GM12891 (cell line): ENCODE data around the gene LRAT.

Source experiments
- DNase-seq: peaks from one replicate; pipeline ENCODE4 v3.0.0; 2011; ENCODE audit warnings: low spot score; ENCODE audit not compliant: insufficient read length
- FAIRE-seq: peaks from 2 replicates; lab custom pipeline; 2011; peaks lifted over from hg19 to GRCh38; lab: Jason Lieb, UNC
- PAX5 ChIP-seq: IDR thresholded peaks from 2 replicates; pipeline ENCODE4 v1.6.1; 2011; ENCODE audit warnings: low read length, moderate library complexity, mild to moderate bottlenecking; ENCODE audit not compliant: insufficient read depth, severe bottlenecking
- POLR2A ChIP-seq: IDR thresholded peaks from 2 replicates; pipeline ENCODE4 v1.6.1; 2011; ENCODE audit warnings: low read depth, low read length, control low read depth
- POLR2AphosphoS5 ChIP-seq: IDR thresholded peaks from 2 replicates; pipeline ENCODE4 v1.6.1; 2011; ENCODE audit warnings: low read depth, low read length, control low read depth
- POU2F2 ChIP-seq: IDR thresholded peaks from 2 replicates; pipeline ENCODE4 v1.6.1; 2011; ENCODE audit warnings: low read depth, mild to moderate bottlenecking, control low read depth, low read length, moderate library complexity
- SPI1 ChIP-seq: IDR thresholded peaks from 2 replicates; pipeline ENCODE4 v1.6.1; 2011; ENCODE audit warnings: low read depth, low read length, control low read depth
- TAF1 ChIP-seq: IDR thresholded peaks from 2 replicates; pipeline ENCODE4 v1.6.1; 2011; ENCODE audit warnings: low read depth, low read length, control low read depth

LRAT gene

DNA sequence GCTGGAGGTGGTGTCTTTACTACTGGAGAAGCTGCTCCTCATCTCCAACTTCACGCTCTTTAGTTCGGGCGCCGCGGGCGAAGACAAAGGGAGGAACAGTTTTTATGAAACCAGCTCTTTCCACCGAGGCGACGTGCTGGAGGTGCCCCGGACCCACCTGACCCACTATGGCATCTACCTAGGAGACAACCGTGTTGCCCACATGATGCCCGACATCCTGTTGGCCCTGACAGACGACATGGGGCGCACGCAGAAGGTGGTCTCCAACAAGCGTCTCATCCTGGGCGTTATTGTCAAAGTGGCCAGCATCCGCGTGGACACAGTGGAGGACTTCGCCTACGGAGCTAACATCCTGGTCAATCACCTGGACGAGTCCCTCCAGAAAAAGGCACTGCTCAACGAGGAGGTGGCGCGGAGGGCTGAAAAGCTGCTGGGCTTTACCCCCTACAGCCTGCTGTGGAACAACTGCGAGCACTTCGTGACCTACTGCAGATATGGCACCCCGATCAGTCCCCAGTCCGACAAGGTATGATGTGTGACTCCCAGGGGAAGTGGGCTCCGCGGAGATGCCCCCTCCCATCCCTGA, 634 bp downstream of the LRAT start:
- DNase-seq: no peak
- FAIRE-seq: no peak
- TF ChIP-seq POU2F2 (no peak), PAX5 (no peak), SPI1 (no peak), TAF1 (no peak), POLR2AphosphoS5 (no peak), POLR2A (no peak)

DNA sequence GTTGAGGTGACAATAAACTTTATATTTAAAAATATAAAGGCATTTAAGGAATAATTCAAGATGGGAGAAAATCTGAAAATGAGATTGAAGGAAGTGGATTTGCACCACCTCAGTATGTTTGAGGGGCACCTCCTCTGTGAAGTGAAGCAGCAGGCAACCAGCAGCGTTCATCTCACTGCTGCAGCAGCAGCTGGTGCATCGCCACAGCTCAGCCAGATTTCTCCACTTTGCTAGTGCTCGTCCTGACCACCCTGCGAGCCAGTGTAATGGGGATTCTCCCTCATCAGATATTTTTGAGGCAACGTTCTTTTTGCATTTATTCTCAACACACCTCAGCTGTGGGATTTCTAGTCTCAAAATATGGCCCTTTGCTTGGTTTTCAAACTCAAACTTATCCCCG, 13.9 kb downstream of the LRAT start:
- FAIRE-seq: no peak
- TF ChIP-seq POLR2A: no peak
- no peak for TF ChIP-seq POU2F2
- TF ChIP-seq SPI1: no peak
- TF ChIP-seq TAF1: no peak
- no peak for TF ChIP-seq PAX5
- TF ChIP-seq POLR2AphosphoS5: no peak
- no peak for DNase-seq

DNA sequence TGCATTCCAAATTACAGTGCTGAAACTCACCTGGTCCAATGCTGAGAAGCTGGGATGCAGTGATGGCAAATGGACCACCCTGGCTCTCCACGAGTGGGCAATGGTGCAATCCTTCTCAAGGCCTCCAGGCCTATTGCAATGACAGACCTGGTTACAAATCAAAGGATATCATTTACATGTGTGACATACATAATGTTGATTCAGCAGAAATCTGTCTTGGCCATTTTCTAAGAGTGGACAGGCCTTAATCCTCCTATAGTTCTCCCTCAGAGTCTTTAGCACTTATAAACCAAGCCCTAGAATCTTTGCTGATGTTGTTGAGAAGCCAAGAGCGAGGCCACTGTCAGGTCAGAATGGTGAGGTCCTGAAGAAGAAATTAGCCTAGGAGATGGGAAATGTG, 17.1 kb downstream of the LRAT start:
- no peak for TF ChIP-seq SPI1
- DNase-seq: no peak
- FAIRE-seq: no peak

DNA sequence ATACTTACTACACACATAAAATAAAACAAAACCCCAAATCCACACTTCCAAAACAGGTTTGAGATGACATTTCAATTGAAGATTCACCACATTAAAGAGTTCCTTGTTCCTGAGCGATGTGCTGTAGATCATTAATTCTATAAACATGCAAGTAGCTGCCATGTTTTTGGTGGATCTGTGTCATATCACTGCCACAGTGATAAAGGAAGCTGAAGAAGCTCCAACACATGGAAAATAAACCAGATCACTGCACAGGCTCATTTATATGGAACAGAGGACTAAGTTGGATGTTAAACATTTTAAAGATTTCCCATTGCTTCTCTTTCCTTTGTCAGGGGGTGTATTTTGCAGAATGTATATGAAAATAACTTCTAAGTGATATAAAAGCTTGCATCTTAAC, 34.5 kb downstream of the LRAT start:
- DNase-seq (no peak), FAIRE-seq (no peak)
- TF ChIP-seq TAF1: no peak
- TF ChIP-seq POLR2A: no peak

DNA sequence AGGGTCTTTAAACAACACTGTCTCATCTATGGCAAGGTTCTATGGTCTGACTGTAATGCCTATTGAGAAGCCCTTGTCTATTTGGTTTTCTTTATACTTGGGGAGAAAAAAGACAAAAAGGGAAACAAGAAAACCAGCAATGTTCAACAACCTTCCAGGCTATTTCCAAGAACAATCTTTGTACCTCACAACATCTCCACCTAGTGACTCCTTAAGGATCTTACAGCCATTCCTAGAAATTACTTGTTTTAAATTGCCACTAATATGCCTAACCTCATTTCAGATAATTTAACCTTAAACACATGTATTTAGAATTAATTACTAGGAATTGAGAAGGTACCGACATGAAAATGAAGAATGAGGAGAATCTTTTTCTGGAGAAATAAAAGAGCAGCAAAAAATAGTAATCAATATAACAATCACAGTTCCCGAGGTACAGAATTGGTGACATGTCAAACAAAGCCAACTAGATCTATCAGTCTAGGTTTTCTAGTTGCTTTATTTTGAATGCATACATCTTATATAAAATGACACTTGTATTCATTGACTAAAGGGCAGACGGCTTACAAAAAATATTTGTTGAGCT, 35.7 kb downstream of the LRAT start:
- DNase-seq (no peak), FAIRE-seq (no peak)
- TF ChIP-seq POLR2AphosphoS5: no peak
- TF ChIP-seq SPI1: no peak
- TF ChIP-seq POLR2A: no peak
- TF ChIP-seq POU2F2: no peak
- no peak for TF ChIP-seq PAX5
- no peak for TF ChIP-seq TAF1

DNA sequence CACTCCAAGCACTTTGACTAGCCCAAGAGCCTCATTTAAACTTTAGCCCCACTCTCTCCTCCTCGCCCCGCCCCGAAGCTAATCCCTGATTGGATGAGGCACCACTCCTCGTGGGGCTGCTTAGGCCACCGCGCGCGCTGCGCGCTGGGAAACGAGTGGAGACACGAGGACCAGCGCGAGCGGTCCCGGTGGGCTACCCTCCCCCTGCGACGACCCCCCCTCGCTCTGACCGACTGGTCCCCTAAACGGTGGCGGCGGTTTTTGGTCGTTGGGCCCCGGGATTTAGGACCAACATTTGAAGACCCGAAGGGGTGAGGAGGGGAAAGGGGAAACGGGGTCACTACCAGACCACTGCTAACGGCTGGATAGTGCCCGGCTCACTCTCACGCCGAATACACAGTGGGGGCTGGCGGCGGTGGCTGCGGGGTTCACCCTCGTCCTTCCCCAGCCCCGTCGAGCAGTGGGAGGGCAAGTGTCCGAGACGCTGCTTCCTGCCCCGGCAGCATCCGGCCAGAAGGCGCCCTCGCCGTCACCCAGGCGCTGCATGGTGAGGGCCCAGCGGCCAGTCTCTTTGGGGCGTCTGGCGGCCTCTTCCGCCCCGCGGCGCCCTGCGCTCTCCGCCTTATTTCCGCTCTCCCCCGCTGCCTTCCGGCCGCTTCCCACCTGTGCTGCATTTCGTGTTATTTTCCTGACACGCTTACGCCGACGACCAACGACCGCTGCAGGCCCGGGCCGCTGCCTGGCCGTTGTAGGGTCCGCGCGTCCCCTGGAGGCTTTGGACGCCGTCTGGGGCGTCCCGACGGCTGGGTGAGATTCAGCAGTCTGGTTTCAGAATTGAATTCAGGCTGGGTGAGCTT, 37.6 kb downstream of the LRAT start, which contains the start of gene RBM46:
TSS of gene RBM46 (plus strand) at position 147 of the 857 bp plus-strand sequence. CDS start 15,481 bp downstream, outside the sequence.
- TF ChIP-seq TAF1 (no peak), SPI1 (no peak)
- FAIRE-seq (no peak), DNase-seq (no peak)

DNA sequence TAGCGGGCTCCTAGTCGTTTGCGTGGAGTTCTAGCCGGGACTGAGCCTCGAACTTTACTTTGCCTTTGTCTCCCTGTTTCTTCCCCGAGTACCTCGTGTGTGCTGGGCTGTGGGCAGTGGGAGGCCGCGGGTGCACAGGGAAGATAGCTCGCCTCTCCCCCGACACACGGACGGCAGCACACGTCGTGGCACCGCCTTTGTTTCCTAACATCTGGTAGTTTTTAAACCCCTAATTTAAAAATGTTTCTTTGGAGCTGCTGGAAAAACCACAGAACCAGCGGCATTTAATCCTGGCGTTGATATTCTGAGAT, 38.1 kb downstream of the LRAT start:
- no peak for DNase-seq
- TF ChIP-seq POU2F2 (no peak), POLR2AphosphoS5 (no peak), PAX5 (no peak), SPI1 (no peak), TAF1 (no peak), POLR2A (no peak)
- FAIRE-seq: no peak
